ENCODE measurements around the gene NOL7.
A peak's percentile ranks its signal among the peaks of the same experiment; 100 is the strongest.

The NOL7 gene

DNA sequence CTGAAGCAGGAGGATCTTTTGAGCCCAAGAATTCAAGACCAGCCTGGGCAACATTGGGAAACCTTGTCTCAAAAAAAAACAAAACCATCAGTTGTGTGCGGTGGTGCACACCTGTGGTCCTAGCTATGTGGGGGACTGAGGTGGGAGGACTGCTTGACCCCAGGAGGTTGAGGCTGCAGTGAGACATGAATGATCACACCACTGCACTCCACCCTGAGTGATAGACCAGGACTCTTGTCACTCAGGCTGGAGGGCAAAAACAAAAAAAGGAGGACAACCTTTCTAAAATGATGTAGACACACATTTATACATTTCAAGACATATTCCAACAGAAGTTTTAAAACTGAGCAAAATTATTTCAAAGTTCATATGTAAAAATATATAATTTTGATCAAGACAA is 45.1 kb downstream of the NOL7 start:
- DNase-seq = no peak

DNA sequence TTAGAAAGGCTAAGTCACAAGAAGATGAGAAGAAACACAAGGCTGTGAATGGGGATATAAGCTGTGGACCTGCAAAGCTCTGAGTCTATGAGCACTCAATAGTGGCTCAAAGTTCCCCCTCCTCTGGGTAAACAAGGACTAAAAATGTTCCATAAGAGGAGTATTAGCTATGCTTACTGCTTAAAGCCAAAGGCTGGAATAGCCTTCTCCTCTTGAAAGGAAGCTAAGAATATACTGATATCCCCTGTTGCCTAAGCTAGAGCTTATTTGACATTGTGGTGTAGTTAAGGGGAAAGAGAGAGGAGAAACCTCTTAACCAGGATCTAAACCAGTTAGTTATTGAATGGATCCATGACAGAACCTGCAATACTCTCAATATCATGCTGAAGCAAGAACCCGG is 45.8 kb downstream of the NOL7 start:
- DNase-seq = no peak

DNA sequence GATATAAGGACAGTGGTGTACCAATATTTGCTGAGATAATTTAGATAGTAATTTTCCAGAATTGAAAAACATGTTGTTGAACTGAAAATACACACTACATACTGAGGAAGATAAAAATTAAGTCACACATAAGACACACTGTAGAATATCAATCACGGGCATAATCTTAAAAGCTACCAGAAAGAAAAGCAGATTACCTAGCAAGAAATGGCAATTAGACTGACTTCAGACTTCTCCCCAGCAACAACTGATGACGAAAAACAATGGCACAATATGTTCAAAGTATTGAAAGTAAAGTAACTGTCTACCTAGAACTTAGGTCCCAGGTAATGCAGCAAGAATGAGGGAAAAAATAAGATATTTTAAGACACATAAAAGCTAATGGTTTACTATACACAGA is 46.5 kb downstream of the NOL7 start:
- no peak for DNase-seq

DNA sequence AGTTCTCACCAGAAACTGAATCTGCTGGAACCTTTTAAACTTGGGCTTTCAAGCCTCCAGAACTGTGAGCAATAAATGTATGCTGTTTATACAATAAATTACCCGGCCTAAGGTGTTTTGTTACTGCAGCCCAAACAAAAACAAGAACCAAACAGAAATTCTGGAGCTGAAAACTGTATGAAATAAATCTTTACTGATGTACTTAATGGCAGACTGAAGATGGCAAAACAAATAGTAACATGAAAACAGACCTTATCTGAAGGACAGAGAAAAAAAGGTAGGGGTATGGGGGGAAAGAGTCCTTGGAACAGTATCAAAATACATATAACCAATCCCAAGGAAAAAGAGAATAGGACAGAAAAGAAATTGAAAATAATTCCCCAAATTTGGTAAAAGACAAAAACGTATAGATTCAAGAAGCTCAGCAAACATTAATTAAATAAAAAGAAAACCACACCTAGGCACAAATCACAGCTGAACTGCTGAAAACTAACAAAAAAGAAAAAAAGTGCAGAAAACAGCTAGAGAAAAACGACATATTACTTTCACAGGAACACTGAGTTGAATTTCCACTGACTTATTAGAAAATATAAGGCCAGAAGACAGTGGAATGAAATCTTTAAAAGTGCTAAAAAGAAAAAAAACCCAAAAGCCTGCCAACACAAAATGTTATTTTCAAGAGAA is 47.7 kb downstream of the NOL7 start:
- DNase-seq = no peak

DNA sequence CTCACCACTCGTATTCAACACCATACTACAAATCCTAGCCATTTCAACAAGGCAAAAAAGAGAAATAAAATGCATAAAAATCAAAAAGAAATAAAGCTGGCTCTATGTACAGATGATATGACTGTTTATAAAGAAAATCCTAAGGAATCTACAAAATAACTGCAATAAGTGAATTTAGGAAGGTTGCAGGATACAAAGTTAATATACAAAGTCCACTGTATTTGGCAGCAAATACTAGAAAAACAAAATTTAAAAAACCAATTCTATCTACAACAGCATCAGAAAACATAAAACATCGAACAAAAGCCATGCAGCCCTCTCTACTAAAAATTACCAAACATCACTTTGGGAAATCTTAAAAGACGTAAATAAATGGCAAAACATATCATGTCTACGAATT is 48.9 kb downstream of the NOL7 start:
- DNase-seq = no peak

DNA sequence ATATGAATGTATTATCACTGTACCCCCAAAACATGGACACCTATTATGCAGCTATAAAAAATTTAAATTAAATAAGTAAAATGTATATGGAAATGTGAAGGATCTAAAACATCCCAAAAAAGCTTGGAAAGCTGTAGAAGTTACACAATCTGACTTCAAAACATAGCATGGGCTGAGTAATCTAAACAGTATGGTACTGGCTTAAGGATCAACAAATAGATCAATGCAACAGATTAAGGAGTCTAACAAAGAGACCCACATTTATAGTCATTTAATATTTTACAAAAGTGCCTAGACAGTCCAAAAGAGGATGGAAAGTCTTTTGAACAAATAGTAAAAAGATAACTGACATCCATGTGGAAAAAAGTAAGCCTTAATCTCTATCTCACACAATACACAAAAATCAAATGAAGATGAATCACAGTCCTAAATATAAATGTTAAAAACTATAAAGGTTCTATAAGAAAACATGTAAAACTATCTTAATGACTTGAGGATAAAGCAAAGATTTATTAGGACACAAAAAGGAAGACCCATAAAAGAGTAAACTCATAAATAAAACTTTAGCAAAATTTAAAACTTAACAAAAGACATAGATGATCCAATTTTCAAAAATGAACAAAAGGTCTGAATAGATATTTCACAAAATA is 49.7 kb downstream of the NOL7 start:
- no peak for DNase-seq

DNA sequence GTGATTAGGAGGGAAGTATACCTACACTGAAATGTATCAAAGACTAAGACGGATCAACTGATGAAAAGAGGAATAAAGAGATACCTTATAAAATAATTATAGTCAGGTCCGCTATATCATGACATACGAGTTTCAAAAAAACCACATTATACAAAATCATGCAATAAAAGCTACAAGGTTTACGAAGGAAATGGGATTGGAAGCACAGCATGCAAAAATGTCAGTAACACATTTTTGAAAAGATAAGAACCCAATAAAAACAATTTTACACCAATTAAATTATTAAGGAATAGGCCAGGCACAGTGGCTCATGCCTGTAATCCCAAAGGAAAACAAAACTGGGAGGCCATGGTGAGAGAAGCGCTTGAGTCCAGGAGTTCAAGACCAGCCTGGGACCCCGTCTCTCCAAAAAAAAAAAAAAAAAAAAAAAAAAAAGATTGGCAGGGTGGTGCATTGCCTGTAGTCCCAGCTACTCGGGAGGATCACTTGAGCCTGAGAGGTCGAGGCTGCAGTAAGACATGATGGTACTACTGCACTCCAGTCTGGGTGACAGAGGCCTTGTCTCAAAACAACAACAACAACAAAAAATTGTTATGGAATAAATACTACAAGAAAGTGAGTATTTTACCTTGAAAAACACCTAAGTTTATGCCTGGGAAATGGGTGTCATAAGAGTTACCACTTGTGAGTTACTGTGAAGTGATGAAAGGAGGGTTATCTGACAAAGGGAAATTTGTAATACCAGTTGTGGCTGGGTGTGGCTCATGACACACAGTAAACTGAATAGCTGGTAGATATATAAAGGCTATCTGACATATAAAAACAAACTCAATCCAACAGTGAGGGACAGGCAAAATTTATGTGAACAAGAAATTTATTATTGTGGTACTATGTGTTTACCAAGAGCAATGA is 51.3 kb downstream of the NOL7 start:
- peak; percentile 11 to 36 for DNase-seq

DNA sequence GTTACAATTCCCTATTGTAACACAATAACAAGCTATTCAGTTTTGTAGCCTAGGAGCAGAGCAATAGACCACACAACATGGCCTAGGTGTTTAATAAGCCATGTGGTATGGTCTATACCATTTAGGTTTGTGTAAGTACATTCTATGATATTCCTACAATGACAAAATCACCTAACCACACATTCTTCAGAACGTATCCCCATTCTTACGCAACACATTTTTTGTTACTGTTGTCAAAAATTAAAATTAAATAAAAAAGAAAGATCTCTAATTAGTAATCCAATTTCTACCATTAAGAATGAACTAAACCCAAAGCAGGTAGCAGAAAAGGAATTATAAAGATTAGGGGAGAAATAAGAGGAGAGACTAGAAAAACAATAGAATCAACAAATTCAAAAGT is 52.5 kb downstream of the NOL7 start:
- no peak for DNase-seq

DNA sequence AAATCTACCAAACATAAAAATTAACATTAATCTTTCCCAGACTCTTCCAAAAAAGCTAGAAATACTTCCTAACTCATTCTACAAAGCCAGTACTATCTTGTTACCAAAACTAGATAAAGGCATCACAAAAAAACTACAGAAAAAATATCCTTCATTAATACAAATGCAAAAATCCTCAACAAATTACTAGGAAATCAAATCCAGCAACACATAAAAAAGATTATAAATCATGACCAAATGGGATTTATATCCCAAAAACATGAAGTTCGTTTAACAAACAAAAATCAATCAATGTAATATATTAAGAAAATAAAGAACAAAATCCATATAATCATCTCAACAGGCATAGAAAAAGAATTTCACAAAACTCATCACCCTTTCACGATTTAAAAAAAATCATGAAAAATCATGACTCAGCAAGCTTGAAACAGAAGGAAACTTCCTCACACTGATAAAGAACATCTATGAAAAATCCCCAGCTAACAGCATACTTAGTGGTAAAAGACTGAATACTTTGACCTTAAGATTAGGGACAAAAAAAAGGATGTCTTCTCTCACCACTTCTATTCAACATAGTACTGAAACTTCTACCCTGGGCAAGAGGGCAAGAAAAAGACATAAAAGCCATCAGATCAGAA is 53.3 kb downstream of the NOL7 start:
- DNase-seq = peak; percentile 49 to 63

DNA sequence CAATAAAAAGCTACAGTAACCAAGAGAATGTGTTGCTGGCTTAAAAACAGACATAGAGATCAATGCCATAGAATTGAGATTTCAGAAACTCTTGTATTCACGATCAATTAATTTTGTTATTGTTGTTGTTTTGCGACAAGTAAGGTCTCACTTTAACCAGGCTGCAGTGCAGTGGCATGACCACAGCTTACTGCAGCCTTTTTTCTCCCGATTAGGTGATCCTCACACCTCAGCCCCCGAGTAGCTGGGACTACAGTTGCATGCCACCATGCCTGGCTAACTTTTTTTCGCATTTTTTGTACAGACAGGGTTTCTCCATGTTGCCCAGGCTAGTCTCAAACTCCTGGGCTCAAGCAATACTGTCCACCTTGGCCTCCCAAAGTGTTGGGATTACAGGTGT is 54.3 kb downstream of the NOL7 start:
- no peak for DNase-seq

Measured in inflammatory macrophage treated with lipopolysaccharide for 1 hour (primary cell).